Measurements from ENCODE around the gene CNNM4.

The CNNM4 gene

DNA sequence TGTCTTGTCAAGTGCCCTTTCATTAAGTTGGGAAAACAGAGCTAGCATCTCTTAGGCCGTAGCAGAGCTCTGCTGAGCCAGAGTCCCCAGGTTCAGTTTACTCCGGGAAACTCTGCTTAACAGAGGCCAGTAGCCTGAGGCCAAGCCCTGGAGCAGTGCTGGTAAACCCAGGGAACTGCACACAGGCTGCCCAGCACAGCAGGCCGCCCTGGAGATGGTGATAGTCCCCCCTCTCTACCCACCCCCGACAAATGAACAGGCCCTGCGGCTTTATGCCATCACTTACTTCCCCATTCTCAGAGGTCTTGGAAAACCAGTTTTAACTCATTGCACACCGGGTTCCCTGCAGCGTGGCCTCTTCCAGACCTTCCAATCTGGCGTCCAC, 3.5 kb downstream of the CNNM4 start:
- peaks cover 30% of the 10 kb centered on the region for H3K36me3 Mint-ChIP-seq (ENCODE audit: low read depth)
- H3K4me3 Mint-ChIP-seq = peak overlapping the region; percentile 87
- H3K27ac Mint-ChIP-seq = peak overlapping the region; percentile 72

DNA sequence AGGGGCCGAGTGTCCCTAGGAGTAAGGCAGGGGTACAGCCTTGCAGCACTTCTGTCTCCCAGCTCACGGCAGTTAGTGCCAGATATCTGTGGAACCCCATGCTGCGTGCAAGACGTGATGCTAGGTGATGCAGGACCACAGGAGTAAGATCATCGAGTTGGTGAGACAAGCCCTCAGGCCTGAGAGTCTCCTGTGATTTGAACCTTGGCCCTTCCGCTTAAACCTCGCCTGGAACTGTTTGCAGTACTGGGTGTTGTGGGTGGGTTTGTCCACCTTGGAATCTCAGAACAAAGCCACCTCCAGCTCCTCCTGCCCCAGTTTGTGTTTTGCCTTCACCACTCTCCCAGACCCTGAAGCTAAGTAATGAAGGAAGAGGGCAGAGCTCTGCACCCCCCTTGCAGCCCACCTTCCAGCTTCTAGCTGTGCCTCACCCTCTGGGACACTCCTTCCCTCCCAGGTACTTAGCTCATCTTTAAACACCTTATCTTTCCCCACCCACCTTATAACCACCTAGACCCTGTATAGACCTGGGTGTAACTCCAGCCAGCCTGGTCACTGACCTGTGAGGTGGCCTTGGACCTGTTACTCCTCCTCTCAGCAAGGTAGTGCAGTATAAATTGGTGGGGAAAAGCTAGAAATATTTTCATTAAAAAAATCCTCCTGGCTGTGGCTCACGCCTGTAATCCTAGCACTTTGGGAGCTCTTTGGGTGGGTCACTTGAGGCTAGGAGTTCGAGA, 6.6 kb downstream of the CNNM4 start:
- Mint-ChIP-seq H3K9me3 (no peaks in the 10 kb centered on the region), H3K4me3 (no peak overlapping the region), H3K27me3 (no peaks in the 10 kb centered on the region), H3K4me1 (ENCODE audit: low read depth) (peaks cover 86% of the 10 kb centered on the region), H3K36me3 (ENCODE audit: low read depth) (peaks cover 48% of the 10 kb centered on the region), H3K27ac (no peak overlapping the region)
- intact Hi-C loops (cut with micrococcal nuclease) = no loop called here

More for the DNA sequence above, 3.5 kb downstream of the CNNM4 start:
- intact Hi-C loops (cut with micrococcal nuclease) = loop anchor here (5.0 kb wide), 3 partner anchors 53 to 227 kb away; partner anchors contain the start of genes ARID5A, CNNM3 and KANSL3
- peaks cover 95% of the 10 kb centered on the region for H3K4me1 Mint-ChIP-seq (ENCODE audit: low read depth)
- no peaks in the 10 kb centered on the region for H3K9me3 Mint-ChIP-seq
- H3K27me3 Mint-ChIP-seq = no peaks in the 10 kb centered on the region

- Mint-ChIP-seq H3K4me3 (no peak overlapping the region), H3K4me1 (ENCODE audit: low read depth) (peaks cover 84% of the 10 kb centered on the region), H3K36me3 (ENCODE audit: low read depth) (peaks cover 55% of the 10 kb centered on the region), H3K27me3 (no peaks in the 10 kb centered on the region), H3K9me3 (no peaks in the 10 kb centered on the region), H3K27ac (no peak overlapping the region)
- intact Hi-C loops (cut with micrococcal nuclease) = no loop called here
Observed at GRCh38 chr2:96768083-96768561, 7.4 kb downstream of the CNNM4 start.

GRCh38 chr2:96769814-96770213, 9.1 kb downstream of the CNNM4 start:
- Mint-ChIP-seq H3K4me1 (ENCODE audit: low read depth) (peaks cover 73% of the 10 kb centered on the region), H3K27ac (peak overlapping the region; percentile 30), H3K4me3 (no peak overlapping the region), H3K36me3 (ENCODE audit: low read depth) (peaks cover 50% of the 10 kb centered on the region), H3K9me3 (no peaks in the 10 kb centered on the region), H3K27me3 (no peaks in the 10 kb centered on the region)
- intact Hi-C loops (cut with micrococcal nuclease) = no loop called here

- Mint-ChIP-seq H3K27ac (peak overlapping the region; percentile 30), H3K4me1 (ENCODE audit: low read depth) (peaks cover 65% of the 10 kb centered on the region), H3K4me3 (no peak overlapping the region), H3K36me3 (ENCODE audit: low read depth) (peaks cover 50% of the 10 kb centered on the region), H3K9me3 (no peaks in the 10 kb centered on the region), H3K27me3 (no peaks in the 10 kb centered on the region)
- intact Hi-C loops (cut with micrococcal nuclease) = no loop called here
Observed at GRCh38 chr2:96770442-96771202, 9.9 kb downstream of the CNNM4 start.

DNA sequence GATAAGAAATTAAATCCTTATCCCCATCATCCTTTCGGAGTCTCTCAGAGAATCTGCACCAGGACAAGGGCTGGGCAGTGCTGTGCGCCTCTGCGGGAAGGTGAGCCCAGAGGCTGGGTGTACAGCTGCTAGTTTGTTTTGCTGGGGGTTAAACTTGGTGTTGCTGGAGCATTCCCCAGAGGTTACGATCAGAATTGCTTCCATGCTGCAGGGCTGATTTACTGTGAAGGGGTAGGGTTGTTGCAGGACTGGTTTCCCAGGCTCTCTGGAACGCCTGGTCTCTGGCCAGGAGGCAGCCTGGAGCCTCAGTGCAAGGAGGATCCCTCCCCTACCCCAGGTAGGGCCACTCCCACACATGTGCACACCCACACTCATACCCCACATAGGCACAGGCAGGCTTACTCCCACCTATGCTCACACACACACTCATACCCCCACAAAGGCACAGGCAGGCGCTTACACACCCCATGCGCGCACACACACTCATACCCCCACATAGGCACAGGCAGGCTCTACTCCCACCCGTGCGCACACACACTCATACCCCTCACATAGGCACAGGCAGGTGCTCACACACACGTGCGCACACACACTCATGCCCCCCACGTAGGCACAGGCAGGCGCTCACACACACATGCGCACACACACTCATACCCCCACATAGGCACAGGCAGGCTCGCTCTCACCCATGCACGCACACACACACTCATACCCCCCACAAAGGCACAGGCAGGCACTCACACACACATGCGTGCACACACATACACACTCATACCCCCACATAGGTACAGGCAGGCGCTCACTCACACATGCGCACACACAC, 11.3 kb downstream of the CNNM4 start:
- H3K4me1 Mint-ChIP-seq (ENCODE audit: low read depth) = peaks cover 53% of the 10 kb centered on the region

DNA sequence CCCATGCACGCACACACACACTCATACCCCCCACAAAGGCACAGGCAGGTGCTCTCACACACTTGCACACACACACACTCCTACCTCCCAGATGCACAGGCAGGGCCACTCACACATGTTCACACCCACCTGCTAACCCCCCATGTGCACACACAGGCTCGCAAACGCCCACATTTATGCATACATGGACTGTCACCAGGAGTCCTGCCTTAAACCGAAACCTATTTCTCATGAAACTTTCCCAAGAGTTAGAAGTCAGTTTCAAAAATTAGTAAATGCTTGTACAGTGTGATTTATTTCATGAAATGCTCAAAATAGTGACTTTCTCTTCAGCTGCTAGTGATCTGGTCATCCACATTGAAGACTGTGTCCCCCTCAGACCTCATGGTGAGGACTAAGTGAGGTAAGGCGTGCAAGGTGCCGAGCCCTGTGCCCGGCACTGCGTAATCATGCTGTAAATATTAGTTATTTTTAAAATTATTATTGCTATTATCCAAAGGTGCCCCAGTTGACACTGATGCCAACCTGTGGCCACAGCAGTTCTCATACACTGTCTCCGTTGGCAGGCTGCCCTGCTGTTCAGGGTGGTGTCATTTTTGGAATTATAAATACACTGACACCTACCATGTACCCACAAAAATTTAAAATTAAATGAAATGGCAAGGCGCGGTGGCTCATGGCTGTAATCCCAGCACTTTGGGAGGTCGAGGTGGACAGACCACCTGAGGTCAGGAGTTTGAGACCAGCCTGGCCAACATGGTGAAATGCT, 12.4 kb downstream of the CNNM4 start:
- Mint-ChIP-seq H3K27ac (no peak overlapping the region), H3K4me3 (no peak overlapping the region), H3K36me3 (ENCODE audit: low read depth) (peaks cover 33% of the 10 kb centered on the region), H3K27me3 (no peaks in the 10 kb centered on the region), H3K4me1 (ENCODE audit: low read depth) (peaks cover 43% of the 10 kb centered on the region), H3K9me3 (no peaks in the 10 kb centered on the region)
- intact Hi-C loops (cut with micrococcal nuclease) = no loop called here

More for the DNA sequence above, 11.3 kb downstream of the CNNM4 start:
- H3K9me3 Mint-ChIP-seq = no peaks in the 10 kb centered on the region
- no peaks in the 10 kb centered on the region for H3K27me3 Mint-ChIP-seq
- no peak overlapping the region for H3K27ac Mint-ChIP-seq
- peaks cover 41% of the 10 kb centered on the region for H3K36me3 Mint-ChIP-seq (ENCODE audit: low read depth)
- no peak overlapping the region for H3K4me3 Mint-ChIP-seq
- intact Hi-C loops (cut with micrococcal nuclease) = no loop called here

GRCh38 chr2:96773922-96774321, 13.2 kb downstream of the CNNM4 start:
- peaks cover 34% of the 10 kb centered on the region for H3K4me1 Mint-ChIP-seq (ENCODE audit: low read depth)

GRCh38 chr2:96775160-96775559, 14.5 kb downstream of the CNNM4 start:
- peaks cover 30% of the 10 kb centered on the region for H3K36me3 Mint-ChIP-seq (ENCODE audit: low read depth)
- peaks cover 22% of the 10 kb centered on the region for H3K4me1 Mint-ChIP-seq (ENCODE audit: low read depth)
- intact Hi-C loops (cut with micrococcal nuclease) = no loop called here
- H3K4me3 Mint-ChIP-seq = no peak overlapping the region
- no peak overlapping the region for H3K27ac Mint-ChIP-seq
- no peaks in the 10 kb centered on the region for H3K27me3 Mint-ChIP-seq
- H3K9me3 Mint-ChIP-seq = no peaks in the 10 kb centered on the region

More at GRCh38 chr2:96773922-96774321, 13.2 kb downstream of the CNNM4 start:
- peak overlapping the region; percentile 60 for H3K4me3 Mint-ChIP-seq
- H3K36me3 Mint-ChIP-seq (ENCODE audit: low read depth) = peaks cover 25% of the 10 kb centered on the region
- no peaks in the 10 kb centered on the region for H3K9me3 Mint-ChIP-seq
- intact Hi-C loops (cut with micrococcal nuclease) = no loop called here
- no peak overlapping the region for H3K27ac Mint-ChIP-seq
- H3K27me3 Mint-ChIP-seq = no peaks in the 10 kb centered on the region

- peak overlapping the region; percentile 73 for H3K27ac Mint-ChIP-seq
Observed at GRCh38 chr2:96783388-96783787, 22.7 kb downstream of the CNNM4 start.

DNA sequence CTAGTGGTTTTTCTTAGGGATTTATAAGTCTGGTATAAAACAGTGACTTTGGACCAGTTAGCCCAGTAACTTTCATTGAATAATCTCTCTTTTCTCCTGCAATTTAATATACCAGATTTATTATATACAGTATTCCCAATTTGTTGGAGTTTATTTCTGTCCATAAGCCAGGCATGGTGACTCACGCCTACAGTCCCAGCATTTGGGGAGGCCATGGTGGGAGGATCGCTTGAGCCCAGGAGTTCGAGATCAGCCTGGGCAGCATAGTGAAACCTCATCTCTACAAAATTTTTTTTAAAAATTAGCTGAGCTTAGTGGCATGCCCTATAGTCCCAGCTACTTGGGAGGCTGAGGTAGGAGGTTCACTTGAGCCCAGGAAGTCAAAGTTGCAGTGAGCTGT, 26.7 kb downstream of the CNNM4 start:
- H3K27ac Mint-ChIP-seq = no peak overlapping the region
- intact Hi-C loops (cut with micrococcal nuclease) = no loop called here
- H3K4me1 Mint-ChIP-seq (ENCODE audit: low read depth) = peaks cover 16% of the 10 kb centered on the region
- H3K36me3 Mint-ChIP-seq (ENCODE audit: low read depth) = no peaks in the 10 kb centered on the region
- no peak overlapping the region for H3K4me3 Mint-ChIP-seq
- no peaks in the 10 kb centered on the region for H3K27me3 Mint-ChIP-seq
- no peaks in the 10 kb centered on the region for H3K9me3 Mint-ChIP-seq

More at GRCh38 chr2:96783388-96783787, 22.7 kb downstream of the CNNM4 start:
- Mint-ChIP-seq H3K9me3 (no peaks in the 10 kb centered on the region), H3K36me3 (ENCODE audit: low read depth) (peaks cover 20% of the 10 kb centered on the region), H3K27me3 (no peaks in the 10 kb centered on the region), H3K4me1 (ENCODE audit: low read depth) (peaks cover 16% of the 10 kb centered on the region), H3K4me3 (no peak overlapping the region)
- intact Hi-C loops (cut with micrococcal nuclease) = no loop called here

GRCh38 chr2:96788442-96789244, 27.9 kb downstream of the CNNM4 start:
- Mint-ChIP-seq H3K9me3 (no peaks in the 10 kb centered on the region), H3K27me3 (no peaks in the 10 kb centered on the region), H3K27ac (no peak overlapping the region), H3K36me3 (ENCODE audit: low read depth) (no peaks in the 10 kb centered on the region), H3K4me1 (ENCODE audit: low read depth) (peaks cover 7% of the 10 kb centered on the region), H3K4me3 (no peak overlapping the region)
- intact Hi-C loops (cut with micrococcal nuclease) = no loop called here
